GM21825 (cell line): ENCODE measurements around the gene ISL2.

ENCODE experiments used
- ATAC-seq: cut with Tn5 transposase; IDR thresholded peaks from one replicate; pipeline ENCODE4 v1.9.1; 2021; ENCODE audit warnings: mild to moderate bottlenecking, moderate library complexity; ENCODE audit not compliant: unreplicated experiment

ISL2 gene

GRCh38 chr15:76341366-76342057 lies 4.9 kb downstream of the ISL2 start:
- no peak for ATAC-seq

- no peak for ATAC-seq
Measured at GRCh38 chr15:76342058-76342381, 5.4 kb downstream of the ISL2 start.

- ATAC-seq: no peak
Measured at GRCh38 chr15:76342382-76343201, 6.0 kb downstream of the ISL2 start.

GRCh38 chr15:76343313-76343996 lies 6.9 kb downstream of the ISL2 start:
- ATAC-seq: no peak

GRCh38 chr15:76344893-76345582 lies 8.5 kb downstream of the ISL2 start:
- no peak for ATAC-seq

GRCh38 chr15:76345583-76345879 lies 9.0 kb downstream of the ISL2 start:
- no peak for ATAC-seq

- no peak for ATAC-seq
Measured at GRCh38 chr15:76345880-76346668, 9.5 kb downstream of the ISL2 start.

GRCh38 chr15:76346669-76347481 lies 10.3 kb downstream of the ISL2 start:
- no peak for ATAC-seq

GRCh38 chr15:76347482-76348055 lies 11.0 kb downstream of the ISL2 start:
- ATAC-seq: no peak

GRCh38 chr15:76349301-76350070 lies 12.9 kb downstream of the ISL2 start:
- no peak for ATAC-seq

- ATAC-seq: no peak
Measured at GRCh38 chr15:76353023-76353577, 16.5 kb downstream of the ISL2 start.

GRCh38 chr15:76353903-76354302 lies 17.3 kb downstream of the ISL2 start:
- ATAC-seq: no peak

- ATAC-seq: no peak
Measured at GRCh38 chr15:76354823-76355440, 18.4 kb downstream of the ISL2 start.

- ATAC-seq: no peak
Measured at GRCh38 chr15:76358453-76358852, 21.9 kb downstream of the ISL2 start.

GRCh38 chr15:76359152-76359551 lies 22.6 kb downstream of the ISL2 start:
- no peak for ATAC-seq

GRCh38 chr15:76360416-76360815 lies 23.8 kb downstream of the ISL2 start:
- no peak for ATAC-seq

- no peak for ATAC-seq
Measured at GRCh38 chr15:76363251-76363650, 26.7 kb downstream of the ISL2 start.

GRCh38 chr15:76366714-76367113 lies 30.1 kb downstream of the ISL2 start:
- no peak for ATAC-seq
